OCI-LY3 (cell line): ENCODE results near the gene KLF4.

Source experiments
- CTCF ChIP-seq: fragments of 200-600, 300-600 bp; sonication (generic); IDR thresholded peaks from 2 replicates; pipeline ENCODE4 v1.5.1; 2014; ENCODE audit warnings: antibody characterized with exemption, low read length, low read depth
- EZH2phosphoT487 ChIP-seq: fragments of 200-600 bp; shearing (Covaris generic); IDR thresholded peaks from 2 replicates; pipeline ENCODE4 v1.6.1; 2018; ENCODE audit warnings: antibody characterized with exemption, mixed run types, low read depth

- TF ChIP-seq CTCF (no peak), EZH2phosphoT487 (no peak)
Measured at GRCh38 chr9:107478805-107479204, 10.8 kb downstream of the KLF4 start.
